Gastroesophageal sphincter (tissue), 4 donors: ENCODE results near the gene GAL3ST3. TPM values are rescaled to one million over a fixed set of nuclear protein-coding genes. Genes with fewer than 3 reads are reported as not detected.

Experiments used
- ATAC-seq: fragments of 150-250 bp; one replicate; pipeline ENCODE4 v1.9.1; 2016; ENCODE audit warnings: mild to moderate bottlenecking, moderate library complexity
- H3K27ac ChIP-seq, 4 donors: fragments of 200-600 bp; sonication (generic) in 3 of 4; 1 replicate in 3 of 4; 2 replicates in 1 of 4; pipeline ENCODE4 v1.5.1; 2016 to 2019
- H3K27me3 ChIP-seq: fragments of 200-600 bp; sonication (generic); one replicate; pipeline ENCODE4 v1.5.1; 2019
- H3K36me3 ChIP-seq, 2 donors: fragments of 200-600 bp; sonication (generic); one replicate each; pipeline ENCODE4 v1.5.1; 2019; ENCODE audit warnings: control low read depth in 1 of 2
- H3K4me1 ChIP-seq, 3 donors: fragments of 200-600 bp; sonication (generic); 1 replicate in 2 of 3; 2 replicates in 1 of 3; pipeline ENCODE4 v1.5.1; 2016 to 2019; ENCODE audit warnings: control low read depth in 2 of 3
- H3K4me3 ChIP-seq, 2 donors: fragments of 200-600 bp; sonication (generic); one replicate each; pipeline ENCODE4 v1.5.1; 2019; ENCODE audit warnings: mild to moderate bottlenecking in 1 of 2, moderate library complexity in 1 of 2
- H3K9me3 ChIP-seq, 3 donors: fragments of 200-600 bp; sonication (generic); one replicate each; pipeline ENCODE4 v1.5.1; 2017 to 2019; ENCODE audit warnings: control low read depth in 2 of 3
- CTCF ChIP-seq, 4 experiments: fragments of 200-600 bp in 2 of 4; fragments of 450-650 bp in 2 of 4; sonication (generic) in 1 of 4; IDR thresholded peaks; one replicate each; pipeline ENCODE4 v1.5.1; 2017 to 2019; ENCODE audit warnings: antibody characterized with exemption in 4 of 4, mild to moderate bottlenecking in 2 of 4, moderate library complexity in 2 of 4
- EP300 ChIP-seq: sonication (generic); formaldehyde crosslinking; IDR thresholded peaks from one replicate; pipeline ENCODE4 v1.6.1; 2017; ENCODE audit warnings: antibody characterized with exemption, mild to moderate bottlenecking
- POLR2A ChIP-seq, 2 donors: fragments of 450-650 bp; IDR thresholded peaks; one replicate each; pipeline ENCODE4 v1.6.1; 2017; ENCODE audit warnings: antibody characterized with exemption in 2 of 2, mild to moderate bottlenecking in 2 of 2, moderate library complexity in 1 of 2
- POLR2AphosphoS5 ChIP-seq: sonication (generic); formaldehyde crosslinking; IDR thresholded peaks from one replicate; pipeline ENCODE4 v1.6.1; 2017; ENCODE audit warnings: antibody characterized with exemption
- WGBS, 2 donors: methylation state at CpG; one replicate each; pipeline ENCODE4 v1.1.5; 2018; ENCODE audit warnings: low coverage in 1 of 2; 5-methylcytosine and 5-hydroxymethylcytosine counted together
- total RNA-seq, 4 donors: library from RNA; depleted of rRNA; stranded (reverse); fragments of >200 nt; gene quantifications; one replicate each; pipeline ENCODE4 v1.1.0, GENCODE V29; 2016

GAL3ST3 gene
- total RNA-seq, 4 donors from 2014 or later, result 1.2 to 7.8 (median 2.2) TPM

- Histone ChIP-seq H3K9me3 (no peaks in the 10 kb centered on the region), H3K27ac (peak overlapping the region; percentile 64 to 94 (median 90)), H3K36me3 (peaks cover 3 to 53% of the 10 kb centered on the region in 2 donors), H3K4me1 (peaks cover 3 to 38% (median 22%) of the 10 kb centered on the region in 3 donors), H3K27me3 (no peaks in the 10 kb centered on the region), H3K4me3 (peak overlapping the region; percentile 77 to 86)
- WGBS, 2 donors, result 0 to 20% methylated on average over 1 to 2 of the region's 40 CpGs
- ATAC-seq, result peak; percentile 69
- TF ChIP-seq POLR2AphosphoS5 (peak; percentile 42), POLR2A (IDR thresholded peaks at IDR 0.05) (peak; percentile 12 to 44), EP300 (no peak), CTCF (IDR thresholded peaks at IDR 0.05) (peak in 2 of 4 experiments; percentile 27 to 49)
Observed at GRCh38 chr11:66002648-66003225, 46.2 kb downstream of the GAL3ST3 start.

GRCh38 chr11:66001942-66002647 is 46.9 kb downstream of the GAL3ST3 start, which contains the start of the genes BANF1 and EIF1AD:
Gene BANF1, plus strand, starts transcription at chr11:66002503. Its CDS starts 748 bp downstream, at chr11:66003251.
Gene EIF1AD, minus strand, starts transcription at chr11:66002157. Its CDS starts 1,768 bp downstream, at chr11:66000389.
- peak; percentile 90 for ATAC-seq
- Histone ChIP-seq H3K4me3 (peak within 1 kb of the TSS; percentile 77 to 86), H3K27me3 (no peaks in the 10 kb centered on the region), H3K27ac (peak within 1 kb of the TSS; percentile 64 to 94 (median 90)), H3K9me3 (no peaks in the 10 kb centered on the region), H3K4me1 (peaks cover 3 to 38% (median 22%) of the 10 kb centered on the region in 3 donors), H3K36me3 (peaks cover 3 to 60% of the 10 kb centered on the region in 2 donors)
- WGBS, 2 donors, result 0% methylated on average over 1 of the region's 55 CpGs; no CpG with 5 or more reads in 1 of the 2 donors
- TF ChIP-seq POLR2AphosphoS5 (peak; percentile 79), POLR2A (IDR thresholded peaks at IDR 0.05) (peak; percentile 22 to 42), CTCF (IDR thresholded peaks at IDR 0.05) (no peak)

DNA sequence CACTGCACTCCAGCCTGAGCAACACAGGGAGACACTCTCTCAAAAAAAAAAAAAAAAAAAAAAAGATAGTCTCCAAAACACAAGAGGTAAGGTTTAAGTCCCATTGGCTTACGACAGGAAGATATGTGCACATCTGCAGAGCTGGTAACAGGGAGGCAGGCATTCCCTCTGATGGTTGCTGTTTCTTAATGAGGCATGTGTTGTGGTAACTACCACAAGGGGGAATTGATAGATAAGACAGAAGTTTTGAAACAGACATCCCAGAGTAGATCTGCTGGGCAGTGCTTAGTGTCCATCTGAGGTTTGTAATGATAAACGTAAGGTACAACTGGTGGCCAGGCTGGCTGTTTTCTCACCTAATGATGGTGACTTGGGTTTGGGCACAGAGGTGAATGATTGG is 51.7 kb downstream of the GAL3ST3 start:
- Histone ChIP-seq H3K27ac (no peak overlapping the region), H3K9me3 (no peaks in the 10 kb centered on the region), H3K4me3 (no peak overlapping the region), H3K4me1 (peaks cover 0 to 23% (median 14%) of the 10 kb centered on the region in 3 donors), H3K36me3 (peaks cover 3 to 42% of the 10 kb centered on the region in 2 donors), H3K27me3 (no peaks in the 10 kb centered on the region)
- TF ChIP-seq CTCF (IDR thresholded peaks at IDR 0.05) (no peak), EP300 (no peak), POLR2A (IDR thresholded peaks at IDR 0.05) (no peak), POLR2AphosphoS5 (no peak)
- 52 to 64% methylated on average over 2 of the region's 2 CpGs for WGBS, 2 donors
- ATAC-seq, result no peak

GRCh38 chr11:65992056-65992455 is 56.9 kb downstream of the GAL3ST3 start:
- no peaks in the 10 kb centered on the region for H3K27me3 ChIP-seq
- no peak overlapping the region for H3K27ac ChIP-seq
- no peak for TF ChIP-seq EP300
- no peak for TF ChIP-seq POLR2A (IDR thresholded peaks at IDR 0.05)
- H3K4me1 ChIP-seq, result peaks cover 0 to 13% (median 0%) of the 10 kb centered on the region in 3 donors
- no peak for ATAC-seq
- no peaks in the 10 kb centered on the region for H3K9me3 ChIP-seq
- 65 to 74% methylated on average over 2 to 5 of the region's 5 CpGs for WGBS, 2 donors
- no peak overlapping the region for H3K4me3 ChIP-seq
- H3K36me3 ChIP-seq, result peaks cover 0 to 12% of the 10 kb centered on the region in 2 donors

Other genes with a start within 250 kb of the GAL3ST3 start
- gene SNX32, start 215.2 kb downstream of the GAL3ST3 start, total RNA-seq, result under 1 TPM in 1 of 4 donors, not detected in 3; 0.13 TPM
- 100 to 1,000 TPM; 559 to 895 (median 639) TPM for gene CFL1, start 191.0 kb downstream of the GAL3ST3 start, total RNA-seq
- 10 to 100 TPM; 37.2 to 71.7 (median 60.8) TPM for gene MUS81, start 188.7 kb downstream of the GAL3ST3 start, total RNA-seq
- 10 to 100 TPM; 55.6 to 92.8 (median 81.2) TPM for gene EFEMP2, start 176.4 kb downstream of the GAL3ST3 start, total RNA-seq
- gene CTSW, start 169.3 kb downstream of the GAL3ST3 start, total RNA-seq, result 1 to 10 TPM in 1 of 4 donors, under 1 TPM in 2, not detected in 1; 0.52 to 3.6 (median 0.94) TPM
- gene FIBP, start 160.7 kb downstream of the GAL3ST3 start, total RNA-seq, result 10 to 100 TPM; 35.2 to 62.3 (median 54.6) TPM
- gene CCDC85B, start 158.5 kb downstream of the GAL3ST3 start, total RNA-seq, result 100 to 1,000 TPM in 1 of 4 donors, 10 to 100 TPM in 3; 68.7 to 111 (median 77.7) TPM
- gene FOSL1, start 148.8 kb downstream of the GAL3ST3 start, total RNA-seq, result 10 to 100 TPM in 1 of 4 donors, 1 to 10 TPM in 3; 1.4 to 24.9 (median 4.1) TPM
- 10 to 100 TPM; 19.4 to 38.4 (median 33.3) TPM for gene C11orf68, start 130.1 kb downstream of the GAL3ST3 start, total RNA-seq
- gene DRAP1, start 129.7 kb downstream of the GAL3ST3 start, total RNA-seq, result 100 to 1,000 TPM in 2 of 4 donors, 10 to 100 TPM in 2; 80.2 to 118 (median 98.8) TPM
- gene TSGA10IP, start 103.7 kb downstream of the GAL3ST3 start, total RNA-seq, result not detected
- 10 to 100 TPM; 32.3 to 96.1 (median 39.7) TPM for gene SART1, start 87.4 kb downstream of the GAL3ST3 start, total RNA-seq
- 10 to 100 TPM; 29.3 to 35.0 (median 30.7) TPM for gene EIF1AD, start 47.0 kb downstream of the GAL3ST3 start, total RNA-seq
- gene BANF1, start 46.7 kb downstream of the GAL3ST3 start, total RNA-seq, result 10 to 100 TPM; 35.9 to 61.2 (median 43.4) TPM
- gene CST6, start 37.2 kb downstream of the GAL3ST3 start, total RNA-seq, result 1 to 10 TPM in 1 of 4 donors, not detected in 3; 1.7 TPM
- gene CATSPER1, start 22.7 kb downstream of the GAL3ST3 start, total RNA-seq, result under 1 TPM in 1 of 4 donors, not detected in 3; 0.12 TPM
- gene SF3B2, start 3.2 kb upstream of the GAL3ST3 start, total RNA-seq, result 100 to 1,000 TPM; 113 to 179 (median 160) TPM
- 10 to 100 TPM; 32.7 to 81.8 (median 38.2) TPM for gene PACS1, start 21.1 kb upstream of the GAL3ST3 start, total RNA-seq
- 10 to 100 TPM; 24.6 to 49.6 (median 34.2) TPM for gene KLC2, start 208.5 kb upstream of the GAL3ST3 start, total RNA-seq
- 100 to 1,000 TPM in 3 of 4 donors, 10 to 100 TPM in 1; 99.3 to 162 (median 115) TPM for gene RAB1B, start 219.5 kb upstream of the GAL3ST3 start, total RNA-seq
- gene CNIH2, start 229.0 kb upstream of the GAL3ST3 start, total RNA-seq, result 1 to 10 TPM in 1 of 4 donors, not detected in 3; 1.1 TPM
- 10 to 100 TPM; 39.4 to 79.3 (median 64.5) TPM for gene YIF1A, start 240.0 kb upstream of the GAL3ST3 start, total RNA-seq
- under 1 TPM in 1 of 4 donors, not detected in 3; 0.66 TPM for gene TMEM151A, start 242.7 kb upstream of the GAL3ST3 start, total RNA-seq